GM21737 (cell line): ENCODE measurements around the gene EBPL.

Experiments used
- ATAC-seq: cut with Tn5 transposase; IDR thresholded peaks from one replicate; pipeline ENCODE4 v1.9.1; 2021; ENCODE audit warnings: mild to moderate bottlenecking, moderate library complexity; ENCODE audit not compliant: unreplicated experiment

EBPL gene

DNA sequence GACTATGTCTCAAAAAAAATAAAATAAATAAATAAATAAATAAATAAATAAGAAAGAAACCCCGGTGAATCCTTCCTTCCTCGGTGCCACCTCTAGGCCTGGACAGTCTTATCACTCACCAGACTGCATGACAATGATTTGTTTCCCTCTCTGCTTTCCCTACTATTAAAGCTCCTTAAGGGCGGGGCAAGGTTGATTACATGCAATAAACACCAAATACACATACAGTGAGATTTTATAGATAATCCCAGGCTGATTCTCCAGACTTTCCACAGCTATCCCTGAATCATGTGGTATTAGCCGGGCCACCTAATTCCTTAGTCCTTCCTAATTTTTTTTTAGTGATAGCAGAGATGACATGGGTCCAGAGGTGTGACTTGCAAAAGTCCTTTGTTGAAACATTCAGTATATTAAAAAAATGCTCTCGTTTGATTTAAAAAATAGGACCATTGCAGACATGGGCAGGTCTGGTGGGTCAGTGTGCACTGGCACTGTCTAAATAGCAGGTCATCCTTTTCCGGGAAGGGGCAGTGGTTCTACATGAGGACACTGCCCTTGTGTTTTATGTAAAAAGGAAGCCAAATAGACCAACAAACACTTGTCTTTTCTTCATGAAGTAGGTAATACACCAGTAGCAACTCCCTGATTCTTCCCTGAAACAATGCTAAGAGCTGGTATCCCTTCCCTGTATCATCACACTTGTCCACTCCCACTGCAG lies 14.5 kb downstream of the EBPL start:
- ATAC-seq = no peak

DNA sequence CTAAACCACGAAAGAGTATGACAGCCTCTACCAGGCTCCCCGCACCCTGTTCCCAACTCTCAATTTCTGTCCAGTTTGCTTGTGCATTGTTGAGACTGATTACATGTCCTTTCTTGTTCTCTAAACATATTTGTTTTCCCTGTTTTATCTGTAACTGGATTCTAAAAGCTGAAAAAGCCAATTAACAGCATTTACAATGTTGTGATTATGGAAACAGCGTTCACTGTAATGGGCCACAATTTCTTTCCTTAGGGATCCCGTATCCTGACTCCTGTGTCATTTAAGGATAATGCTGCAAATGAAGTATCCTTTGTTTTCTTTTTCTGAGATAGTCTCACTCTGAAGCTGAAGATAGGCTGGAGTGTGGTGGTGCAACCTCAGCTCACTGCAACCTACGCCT lies 20.5 kb downstream of the EBPL start:
- no peak for ATAC-seq

DNA sequence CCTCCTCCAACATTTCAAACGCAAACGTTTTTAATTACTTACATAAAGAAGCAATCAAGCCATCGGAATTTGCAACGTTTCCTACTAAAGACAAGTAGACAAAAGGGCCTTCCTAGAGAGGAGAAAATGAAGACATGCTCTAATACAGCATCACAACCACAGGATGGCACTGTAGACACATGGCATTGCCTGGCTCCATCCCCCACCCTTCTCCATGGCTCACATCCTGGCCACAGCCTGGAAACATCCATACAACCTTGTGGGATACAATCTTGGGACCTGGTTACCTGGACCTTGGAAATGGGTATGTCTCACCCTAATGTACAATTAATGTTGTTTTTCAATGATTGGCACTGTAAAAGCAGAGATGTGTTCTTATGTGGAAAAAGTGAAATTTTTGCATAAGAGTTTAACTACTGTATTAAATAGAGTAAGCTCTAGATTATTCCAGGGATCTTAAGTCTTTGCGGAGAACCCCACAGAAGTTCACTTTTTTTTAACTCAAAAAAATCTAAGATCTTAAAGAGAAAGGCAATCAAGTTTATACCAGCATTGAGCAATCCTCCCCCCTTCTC lies 21.5 kb downstream of the EBPL start:
- ATAC-seq = peak; percentile 62

DNA sequence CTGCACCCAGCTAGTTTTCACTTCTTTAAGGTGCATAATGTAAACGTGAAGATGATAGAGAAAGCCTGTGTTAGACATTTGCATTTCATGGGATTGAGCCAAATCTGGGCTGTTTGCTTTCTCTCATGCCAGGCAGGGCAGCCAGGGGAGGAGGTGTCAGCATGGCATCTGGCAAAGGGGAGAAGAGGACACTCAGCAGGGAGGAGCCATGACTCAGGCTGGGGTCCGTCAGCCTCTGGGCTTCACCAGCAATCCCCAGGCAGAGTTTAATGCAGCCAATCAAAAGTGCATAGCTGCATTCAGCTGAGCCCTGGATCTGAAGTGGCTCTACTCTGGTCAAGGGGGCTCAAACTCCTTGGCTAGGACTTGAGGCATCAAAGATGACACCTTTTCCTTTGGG lies 23.5 kb downstream of the EBPL start:
- ATAC-seq = no peak

DNA sequence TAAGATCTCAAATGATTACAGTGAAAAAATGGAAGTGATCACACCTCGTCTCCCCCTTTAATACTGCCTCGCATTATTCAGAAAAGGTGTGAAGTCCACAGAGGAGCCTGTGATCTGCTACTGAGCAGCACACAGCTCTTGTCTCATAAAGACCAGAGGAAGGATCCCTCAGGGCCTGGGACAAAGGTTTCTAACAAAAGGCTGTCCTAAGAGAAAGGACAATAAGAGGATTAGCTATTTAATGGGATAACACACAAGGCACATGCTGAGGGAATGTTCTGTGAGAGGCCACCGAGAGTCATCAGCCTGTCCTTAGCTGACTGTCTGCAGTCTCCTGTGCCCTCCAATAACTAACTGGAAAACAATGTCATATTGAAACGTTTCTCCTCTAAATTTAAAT lies 26.7 kb downstream of the EBPL start:
- no peak for ATAC-seq

DNA sequence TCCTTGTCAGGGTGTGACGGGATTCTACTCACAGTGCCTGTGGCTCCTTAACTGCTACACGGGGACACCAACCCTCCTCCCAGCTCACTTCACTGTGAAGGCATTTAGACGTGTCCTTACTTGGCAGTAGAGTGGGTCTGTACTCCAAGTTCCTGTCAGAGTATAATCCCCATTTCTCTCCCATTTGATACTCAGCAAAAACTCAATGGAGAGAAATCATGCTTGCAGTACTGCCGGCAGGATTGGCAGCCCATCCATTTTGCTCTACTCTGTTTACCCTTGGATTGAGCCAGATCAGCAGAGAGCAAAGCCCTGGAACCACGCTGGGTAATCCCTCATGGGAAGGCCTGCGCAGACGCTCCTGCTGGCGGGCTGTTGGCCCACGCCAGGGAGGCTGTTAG lies 34.0 kb downstream of the EBPL start:
- no peak for ATAC-seq

DNA sequence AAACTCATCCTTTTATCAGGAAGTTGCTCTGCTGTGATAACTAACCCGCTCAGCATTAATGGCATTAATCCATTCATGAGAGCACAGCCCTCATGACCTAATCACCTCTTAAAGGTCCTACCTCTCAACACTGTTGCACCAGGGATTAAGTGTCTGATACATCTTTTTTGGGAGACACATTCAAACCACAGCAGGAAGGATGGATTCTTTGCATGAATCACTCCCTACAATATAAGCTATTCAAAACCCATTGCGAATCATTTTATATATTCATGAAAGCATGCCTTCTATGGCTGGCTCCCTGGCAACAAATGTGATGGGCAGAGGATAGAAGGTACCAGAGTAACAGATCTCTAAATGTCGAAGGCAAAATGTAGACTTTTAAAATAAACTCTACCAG lies 35.4 kb downstream of the EBPL start:
- ATAC-seq = no peak

DNA sequence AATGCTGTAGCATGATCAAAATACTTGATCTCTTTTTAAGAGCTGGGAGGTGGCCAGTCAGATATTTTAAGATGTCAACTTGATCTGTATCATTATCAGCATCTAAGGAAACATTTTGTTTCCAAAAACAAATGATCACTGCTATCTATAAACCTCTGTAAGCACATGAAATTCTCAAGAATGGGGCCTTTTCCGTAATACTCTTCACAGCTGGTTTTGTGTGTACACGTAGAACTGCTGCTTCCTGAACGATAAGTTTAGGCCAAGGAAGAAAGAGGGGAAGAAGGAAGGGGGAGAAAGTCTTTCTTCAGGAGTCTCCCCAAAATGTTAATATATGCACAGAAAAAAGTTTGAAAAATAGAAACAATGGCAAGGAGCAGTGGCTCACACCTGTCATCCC lies 37.3 kb downstream of the EBPL start:
- no peak for ATAC-seq

DNA sequence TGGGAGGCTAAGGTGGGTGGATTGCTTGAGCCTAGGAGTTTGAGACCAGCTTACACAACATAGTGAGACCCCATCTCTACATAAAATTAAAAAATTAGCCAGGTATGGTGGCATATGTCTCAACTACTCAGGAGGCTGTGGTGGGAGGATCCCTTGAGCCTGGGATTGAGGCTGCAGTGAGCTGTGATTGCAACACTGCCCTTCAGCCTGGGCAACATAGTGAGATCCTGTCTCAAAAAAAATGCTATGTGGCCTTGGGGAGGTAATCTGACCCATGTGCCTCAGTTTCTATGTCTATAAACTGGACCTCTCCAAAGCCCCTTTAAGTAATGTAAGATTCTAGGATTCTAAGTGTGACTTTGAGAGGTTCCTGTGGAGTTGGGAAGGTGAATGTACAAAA lies 37.8 kb downstream of the EBPL start:
- no peak for ATAC-seq

DNA sequence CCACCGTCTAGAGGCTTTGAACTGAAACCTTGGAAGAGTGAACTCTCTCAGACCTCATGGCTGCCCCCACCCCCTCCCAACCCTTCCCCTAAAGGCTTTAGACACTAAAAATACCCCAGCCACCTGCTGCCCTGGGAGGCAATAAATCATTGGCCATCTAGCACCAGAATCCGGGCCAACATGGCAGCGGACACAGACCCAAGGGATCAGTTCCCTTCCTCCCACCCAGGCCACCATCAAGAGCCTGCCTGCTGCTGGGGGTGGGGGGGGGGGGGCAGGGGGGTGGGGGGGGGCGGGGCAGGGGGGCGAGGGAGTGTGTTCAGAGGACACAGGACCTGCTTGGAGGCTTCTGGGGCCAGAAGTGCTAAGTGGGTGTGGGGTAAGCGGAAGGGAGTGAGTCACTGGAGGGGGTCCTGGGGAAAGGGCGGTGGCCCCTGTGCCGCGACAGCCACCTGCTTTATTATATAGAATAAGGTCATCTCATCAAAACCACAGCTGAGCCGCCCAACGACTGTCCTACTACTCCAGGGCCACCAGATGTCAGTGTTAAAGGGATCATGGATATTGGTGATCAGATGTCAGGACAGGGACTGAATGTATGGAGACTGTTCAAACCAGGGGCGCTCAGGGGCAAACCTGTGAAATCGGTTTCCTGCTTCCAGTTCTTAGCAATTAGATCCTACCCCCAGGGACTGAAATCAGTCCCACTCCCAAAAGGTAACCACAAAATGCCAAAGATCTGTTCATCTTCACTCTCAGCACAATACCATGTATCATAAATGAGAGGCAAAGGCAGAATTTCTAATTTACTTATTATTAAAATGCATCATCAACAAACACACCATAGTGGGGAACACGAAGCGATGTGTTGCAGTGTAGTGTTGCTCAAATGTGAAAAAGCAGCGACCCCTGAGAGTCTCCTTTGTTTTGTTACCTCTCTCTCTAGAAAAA lies 38.7 kb downstream of the EBPL start:
- no peak for ATAC-seq

DNA sequence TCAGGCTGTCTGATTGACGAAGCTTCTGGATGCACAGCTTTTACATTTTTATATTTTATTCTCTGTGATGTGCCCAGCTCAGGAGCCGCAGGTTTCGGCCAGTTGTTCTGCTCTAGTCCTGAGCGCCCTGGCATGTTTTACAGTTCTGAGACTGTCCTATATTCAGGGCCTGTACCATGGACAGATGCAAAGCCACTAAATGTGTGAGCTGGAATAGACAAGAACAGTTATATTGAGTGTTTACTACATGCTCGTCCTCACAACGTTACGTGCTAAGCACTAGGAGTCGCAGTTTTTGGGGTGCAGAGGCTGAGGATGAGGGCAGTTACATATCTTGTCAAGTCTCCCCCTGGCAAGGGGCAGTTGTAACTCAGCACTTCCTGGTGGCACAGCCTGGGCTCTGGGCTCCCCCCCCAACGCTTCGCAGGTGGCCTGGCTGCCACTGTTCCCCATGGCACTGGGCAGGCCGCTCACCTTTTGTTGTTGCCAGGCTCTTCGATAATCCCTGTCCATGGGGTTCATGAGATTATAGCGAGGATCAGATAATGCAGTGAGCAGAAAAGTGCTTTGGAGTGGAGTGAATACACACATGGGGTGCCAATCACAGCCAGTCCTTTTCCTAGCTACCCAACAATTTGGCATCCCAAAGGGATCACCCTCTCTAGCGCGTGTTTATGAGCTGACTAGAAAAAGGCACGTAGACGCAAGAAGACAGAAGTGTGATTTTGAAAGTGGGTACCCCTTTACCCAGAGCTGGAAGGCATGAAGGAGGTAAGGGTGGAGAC lies 39.5 kb downstream of the EBPL start:
- ATAC-seq = no peak

DNA sequence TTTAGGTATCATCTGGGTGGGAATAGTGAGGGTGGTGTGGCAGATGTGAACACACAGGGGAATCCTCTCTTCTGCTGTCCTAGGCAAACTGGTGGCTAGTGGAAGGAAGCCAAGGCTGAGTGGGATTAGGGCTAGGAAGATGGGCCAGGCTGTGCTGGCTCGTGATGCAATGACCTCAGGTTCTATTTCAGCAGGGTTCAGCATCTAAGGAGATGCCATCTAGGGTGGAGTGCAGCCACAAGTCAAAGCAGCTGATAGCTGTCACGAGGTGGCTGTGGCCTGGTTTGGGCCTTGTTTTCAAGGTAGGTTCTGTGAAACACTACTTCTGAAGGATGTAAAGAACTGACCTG lies 41.3 kb downstream of the EBPL start:
- no peak for ATAC-seq

DNA sequence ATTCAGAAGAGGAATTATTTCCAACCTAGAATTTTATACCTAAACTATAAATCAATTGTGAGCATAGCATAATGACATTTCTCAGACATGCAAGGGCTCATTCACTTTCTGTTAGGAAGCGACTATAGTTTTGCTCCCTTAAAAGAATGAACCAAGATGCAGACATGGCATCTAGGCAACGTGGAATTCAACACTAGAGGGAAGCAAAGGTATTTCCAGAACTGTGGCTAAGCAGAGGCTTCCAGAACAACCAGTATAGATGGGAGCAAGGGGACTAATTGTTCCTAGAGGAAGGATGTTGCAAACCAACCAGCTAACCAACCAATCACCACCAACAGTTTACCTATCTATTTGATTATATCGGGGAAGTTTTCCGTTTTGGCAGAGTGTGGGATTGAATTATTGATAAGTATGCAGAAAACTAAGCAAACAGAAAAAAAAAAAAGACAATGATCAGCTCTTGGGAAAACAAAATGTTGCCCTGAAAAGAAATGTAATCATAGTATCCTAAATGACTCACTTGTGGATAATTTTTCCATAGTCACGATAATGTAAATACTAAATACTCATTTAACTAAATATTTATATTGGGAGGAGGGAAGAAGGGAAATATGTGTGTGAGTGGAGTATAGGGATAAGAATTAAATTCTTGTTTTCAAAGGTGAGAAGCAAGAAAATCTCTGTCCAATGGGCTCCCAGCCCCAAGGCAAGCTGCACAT lies 41.9 kb downstream of the EBPL start:
- no peak for ATAC-seq

DNA sequence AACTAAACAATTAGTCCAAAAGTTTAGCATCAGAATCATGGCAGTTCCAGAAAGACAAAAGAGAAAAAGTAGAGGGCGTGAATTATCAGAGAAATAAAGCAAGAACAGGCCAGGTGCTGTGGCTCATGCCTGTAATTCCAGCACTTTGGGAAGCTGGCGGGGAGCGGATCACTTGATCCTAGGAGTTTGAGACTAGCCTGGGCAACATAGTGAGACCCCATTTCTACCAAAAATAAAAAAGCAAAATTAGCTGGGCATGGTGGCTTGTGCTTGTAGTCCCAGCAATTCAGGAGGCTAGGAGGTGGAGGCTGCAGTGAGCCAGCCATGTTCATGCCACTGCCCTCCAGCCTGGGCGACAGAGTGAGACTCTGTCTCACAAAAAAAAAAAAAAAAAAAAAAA lies 44.6 kb downstream of the EBPL start:
- ATAC-seq = no peak

DNA sequence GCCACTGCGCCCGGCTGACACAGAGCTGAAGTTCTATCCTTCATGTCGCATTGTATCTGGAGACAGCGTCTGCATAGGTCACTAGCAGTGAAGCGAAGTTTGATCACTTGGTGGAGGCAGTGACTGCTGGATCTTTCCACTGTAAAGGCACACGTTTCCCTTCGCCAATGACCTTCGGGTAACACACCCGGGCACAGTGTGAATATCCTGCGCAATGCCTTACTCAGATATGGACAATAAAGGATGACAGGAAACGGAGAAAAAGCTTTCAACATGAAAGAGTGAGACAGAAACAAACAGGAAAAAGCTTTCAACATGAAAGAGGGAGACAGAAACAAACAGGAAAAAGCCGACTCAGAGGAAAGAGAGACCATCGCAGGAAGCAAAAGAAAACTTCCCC lies 45.8 kb downstream of the EBPL start:
- ATAC-seq = no peak

DNA sequence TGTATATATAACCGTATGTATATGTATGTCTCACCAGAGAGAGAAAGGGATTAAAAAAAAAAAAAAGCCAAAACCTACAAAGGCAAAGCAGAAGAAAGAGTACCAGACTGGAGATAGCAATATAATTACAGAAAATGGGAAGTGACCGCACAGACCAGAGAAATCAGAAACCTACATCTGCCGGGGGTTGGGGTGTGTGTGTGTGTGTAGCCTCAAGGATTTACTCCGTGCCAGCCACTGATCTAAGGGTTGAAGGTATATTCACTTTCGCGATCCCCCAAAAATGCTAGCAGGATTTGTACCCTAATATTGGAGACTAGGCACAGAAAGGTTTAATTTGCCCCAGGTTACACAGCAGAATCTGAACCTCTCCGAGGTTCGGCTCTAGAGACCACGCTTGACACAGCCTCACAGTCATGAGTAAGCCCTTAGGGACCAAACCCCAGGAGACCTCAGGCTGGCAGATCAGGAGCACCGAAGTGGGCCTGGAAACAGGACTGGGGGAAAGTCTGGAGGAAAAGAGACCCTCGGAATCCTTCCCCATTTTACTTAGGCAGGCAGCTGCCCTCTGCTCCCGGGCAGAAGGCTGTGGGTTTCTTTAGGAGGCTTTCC lies 48.1 kb downstream of the EBPL start:
- ATAC-seq = no peak

DNA sequence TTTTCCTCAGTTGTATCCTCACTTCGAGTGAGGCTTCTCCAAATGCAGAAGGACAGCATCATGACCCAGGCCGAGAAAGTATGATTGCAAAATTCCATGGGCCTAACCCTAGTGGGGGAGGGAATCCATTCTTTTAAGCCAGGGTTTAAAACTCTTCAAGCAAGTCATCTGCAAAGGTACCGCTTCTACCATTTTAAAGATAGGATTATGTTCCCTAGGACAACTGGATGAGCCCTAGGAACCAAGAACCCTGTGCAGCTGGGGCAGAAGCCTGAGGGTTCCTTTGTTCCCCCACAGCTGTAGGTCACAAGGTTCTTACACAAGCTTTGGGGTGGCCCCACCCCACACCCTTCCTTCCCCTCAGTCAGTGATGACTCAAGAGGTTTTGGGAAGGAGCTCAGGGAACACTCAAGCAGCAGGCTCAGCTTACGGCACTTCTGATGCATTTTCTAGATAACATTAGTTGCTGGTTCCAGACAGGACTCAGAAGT lies 49.4 kb downstream of the EBPL start:
- ATAC-seq = no peak

DNA sequence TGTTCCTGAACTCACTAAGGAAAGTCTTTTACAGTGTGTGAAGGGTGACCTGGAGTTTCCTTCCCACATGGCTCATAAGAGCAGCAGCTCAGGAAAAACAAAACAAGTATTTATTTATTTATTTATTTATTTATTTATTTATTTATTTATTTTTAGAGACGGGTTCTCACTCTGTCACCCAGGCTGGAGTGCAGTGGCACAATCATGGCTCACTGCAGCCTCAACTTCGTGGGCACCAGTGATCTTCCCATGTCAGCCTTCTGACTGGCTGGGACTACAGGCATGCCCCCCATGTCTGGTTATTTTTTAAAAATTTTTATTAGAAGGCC lies 52.6 kb downstream of the EBPL start:
- ATAC-seq = no peak

DNA sequence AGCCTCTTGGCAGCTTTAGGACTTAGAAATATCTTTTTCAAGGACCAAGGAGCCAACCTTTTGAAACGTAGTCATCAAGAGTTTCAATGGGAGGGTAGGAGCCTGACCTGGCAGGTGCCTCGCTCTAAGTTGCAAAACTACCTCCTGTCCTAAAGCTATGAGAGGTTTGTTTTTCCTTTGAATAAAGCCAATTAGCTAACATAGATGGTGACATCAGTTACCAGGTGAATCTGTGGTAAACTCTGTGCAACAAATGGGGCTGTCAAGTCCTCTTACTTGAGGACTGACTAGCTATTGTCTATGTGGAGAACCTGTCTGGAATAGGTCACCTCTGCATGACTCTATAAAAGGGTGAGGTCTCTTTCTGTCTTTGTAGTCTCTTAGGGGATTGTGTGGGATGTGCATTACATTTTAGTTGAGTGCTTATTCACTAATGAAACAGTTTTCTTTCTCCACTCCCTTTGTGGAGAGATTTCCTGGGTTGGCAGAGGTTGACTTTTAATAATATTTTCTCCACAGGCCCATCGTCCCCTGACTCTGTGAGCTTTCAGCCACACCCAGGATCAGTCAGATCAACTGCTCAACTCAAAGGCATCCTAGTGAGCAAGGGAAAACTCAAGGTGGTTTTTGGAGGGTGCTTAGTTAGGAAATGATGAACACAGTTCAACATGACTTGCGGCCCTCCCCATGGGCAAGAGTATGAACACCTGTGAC lies 53.1 kb downstream of the EBPL start:
- no peak for ATAC-seq

DNA sequence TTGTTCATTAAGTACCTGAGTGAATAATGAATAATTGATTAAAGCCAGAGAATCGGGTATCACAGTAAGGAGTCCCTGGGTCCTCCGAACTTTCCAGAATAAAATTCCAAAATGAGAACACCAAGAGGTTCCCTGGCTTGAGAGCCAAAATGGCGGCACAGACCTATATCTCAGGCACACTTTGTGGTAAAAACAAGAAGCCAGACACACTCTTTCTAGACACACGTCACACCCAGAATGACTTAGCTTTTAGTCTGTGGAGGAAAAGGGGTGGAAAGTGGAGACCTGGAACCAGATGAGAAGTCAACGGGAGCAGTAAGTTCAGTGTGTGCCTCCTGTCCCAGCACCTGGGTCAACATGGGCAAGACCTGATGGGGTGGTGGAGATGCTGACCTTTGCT lies 54.6 kb downstream of the EBPL start:
- ATAC-seq = no peak
